MM.1S (cell line): ENCODE data around the gene SMAP1.

Experiments
- DNase-seq: peaks from one replicate; pipeline ENCODE4 v3.0.0-alpha.2; 2015
- H2AFZ ChIP-seq: fragments of 300-600 bp; sonication (generic); 2 replicates; pipeline ENCODE4 v1.6.0; 2016; ENCODE audit warnings: antibody characterized with exemption, low read length
- H3F3A ChIP-seq: fragments of 300-600 bp; sonication (generic); 2 replicates; pipeline ENCODE4 v1.6.1; 2016; ENCODE audit warnings: mild to moderate bottlenecking, antibody characterized with exemption, low read length, moderate library complexity, mixed read lengths; ENCODE audit not compliant: insufficient read depth
- H3K27ac ChIP-seq: fragments of 300-600 bp; sonication (generic); 2 replicates; pipeline ENCODE4 v1.5.1; 2016; ENCODE audit warnings: mild to moderate bottlenecking, low read length
- H3K27me3 ChIP-seq: fragments of 300-600 bp; sonication (generic); replicated peaks from 2 replicates; pipeline ENCODE4 v1.6.0; 2016; ENCODE audit warnings: low read length; ENCODE audit not compliant: insufficient read depth
- H3K36me3 ChIP-seq: fragments of 300-600 bp; sonication (generic); replicated peaks from 2 replicates; pipeline ENCODE4 v1.6.1; 2016; ENCODE audit warnings: mild to moderate bottlenecking, low read length, mixed read lengths; ENCODE audit not compliant: insufficient read depth
- H3K4me1 ChIP-seq: fragments of 300-600 bp; sonication (generic); 2 replicates; pipeline ENCODE4 v1.6.1; 2016; ENCODE audit warnings: low read length, mixed read lengths
- H3K4me2 ChIP-seq: fragments of 300-600 bp; sonication (generic); 2 replicates; pipeline ENCODE4 v1.6.0; 2016; ENCODE audit warnings: low read depth, low read length
- H3K4me3 ChIP-seq: fragments of 300-600 bp; sonication (generic); 2 replicates; pipeline ENCODE4 v1.5.1; 2016; ENCODE audit warnings: low read length, mixed read lengths
- H3K79me2 ChIP-seq: fragments of 300-600 bp; sonication (generic); 2 replicates; pipeline ENCODE4 v1.6.1; 2016; ENCODE audit warnings: mixed run types, low read length, mixed read lengths
- H3K9ac ChIP-seq: fragments of 300-600 bp; sonication (generic); 2 replicates; pipeline ENCODE4 v1.6.1; 2016; ENCODE audit warnings: low read length, mixed read lengths
- H3K9me2 ChIP-seq: fragments of 300-600 bp; sonication (generic); replicated peaks from 2 replicates; pipeline ENCODE4 v1.6.1; 2016; ENCODE audit warnings: mild to moderate bottlenecking, low read length, mixed read lengths; ENCODE audit not compliant: insufficient read depth
- H3K9me3 ChIP-seq: fragments of 300-600 bp; sonication (generic); replicated peaks from 2 replicates; pipeline ENCODE4 v1.6.1; 2016; ENCODE audit warnings: mild to moderate bottlenecking, low read length, mixed read lengths; ENCODE audit not compliant: insufficient read depth
- H4K20me1 ChIP-seq: fragments of 300-600 bp; sonication (generic); 2 replicates; pipeline ENCODE4 v1.6.1; 2016; ENCODE audit warnings: mild to moderate bottlenecking, low read length, moderate library complexity, mixed read lengths; ENCODE audit not compliant: insufficient read depth
- CTCF ChIP-seq: fragments of 300-600 bp; sonication (generic); IDR thresholded peaks from 2 replicates; pipeline ENCODE4 v1.5.1; 2016; ENCODE audit warnings: antibody characterized with exemption, low read length, mixed read lengths
- EZH2 ChIP-seq: fragments of 300-600 bp; sonication (generic); optimal IDR thresholded peaks from 2 replicates; pipeline ENCODE3; 2017; ENCODE audit warnings: low read depth, mild to moderate bottlenecking, antibody characterized with exemption, low read length, mixed read lengths
- EZH2phosphoT487 ChIP-seq: fragments of 300-600 bp; sonication (generic); IDR thresholded peaks from 2 replicates; pipeline ENCODE4 v1.6.1; 2018; ENCODE audit warnings: antibody characterized with exemption, low read length

SMAP1 gene

GRCh38 chr6:70905742-70906141 lies 238.1 kb downstream of the SMAP1 start:
- no peaks in the 10 kb centered on the region for H4K20me1 ChIP-seq
- no peak overlapping the region for H2AFZ ChIP-seq
- H3K27ac ChIP-seq = no peak overlapping the region
- H3F3A ChIP-seq = no peaks in the 10 kb centered on the region
- no peaks in the 10 kb centered on the region for H3K4me1 ChIP-seq
- no peaks in the 10 kb centered on the region for H3K36me3 ChIP-seq
- no peak overlapping the region for H3K4me2 ChIP-seq
- no peaks in the 10 kb centered on the region for H3K27me3 ChIP-seq
- H3K4me3 ChIP-seq = no peak overlapping the region
- H3K9me3 ChIP-seq = no peaks in the 10 kb centered on the region
- TF ChIP-seq EZH2phosphoT487 (no peak), EZH2 (no peak), CTCF (no peak)
- no peak overlapping the region for H3K9ac ChIP-seq
- no peaks in the 10 kb centered on the region for H3K9me2 ChIP-seq
- H3K79me2 ChIP-seq = no peaks in the 10 kb centered on the region
- DNase-seq = no peak
